ENCODE measurements around the gene GNAL.

Gene GNAL

GRCh38 chr18:11750171-11750570 is 61.1 kb downstream of the GNAL start:
- Histone ChIP-seq H3K9me3 (ENCODE audit: control insufficient read depth, insufficient read depth, low read length) (no peaks in the 10 kb centered on the region), H3F3A (ENCODE audit: control insufficient read depth, insufficient read depth) (no peaks in the 10 kb centered on the region), H3K4me3 (ENCODE audit: low read length) (no peak overlapping the region), H3K4me2 (ENCODE audit: low read length) (no peak overlapping the region), H3K27me3 (ENCODE audit: control insufficient read depth, low read length) (no peaks in the 10 kb centered on the region), H4K20me1 (ENCODE audit: control insufficient read depth, insufficient read depth, low read depth, low read length) (no peaks in the 10 kb centered on the region), H3K79me2 (ENCODE audit: control insufficient read depth, low read length) (peaks cover 9% of the 10 kb centered on the region; the same call in 1 of the 2 replicates), H3K36me3 (ENCODE audit: control insufficient read depth, low read length) (0 out of 2 replicates have a peak, but pooled peaks cover 4% of the 10 kb centered on the region), H3K9me2 (replicated peaks; ENCODE audit: control insufficient read depth, low read length) (no peaks in the 10 kb centered on the region), H3K27ac (ENCODE audit: low read depth, low read length) (no peak overlapping the region), H3K4me1 (ENCODE audit: control insufficient read depth, low read length) (peaks cover 29% of the 10 kb centered on the region)
- TF ChIP-seq EZH2phosphoT487 (IDR thresholded peaks at IDR 0.05; ENCODE audit: borderline replicate concordance, low read length), result no peak
- TF ChIP-seq, protein P1, sequence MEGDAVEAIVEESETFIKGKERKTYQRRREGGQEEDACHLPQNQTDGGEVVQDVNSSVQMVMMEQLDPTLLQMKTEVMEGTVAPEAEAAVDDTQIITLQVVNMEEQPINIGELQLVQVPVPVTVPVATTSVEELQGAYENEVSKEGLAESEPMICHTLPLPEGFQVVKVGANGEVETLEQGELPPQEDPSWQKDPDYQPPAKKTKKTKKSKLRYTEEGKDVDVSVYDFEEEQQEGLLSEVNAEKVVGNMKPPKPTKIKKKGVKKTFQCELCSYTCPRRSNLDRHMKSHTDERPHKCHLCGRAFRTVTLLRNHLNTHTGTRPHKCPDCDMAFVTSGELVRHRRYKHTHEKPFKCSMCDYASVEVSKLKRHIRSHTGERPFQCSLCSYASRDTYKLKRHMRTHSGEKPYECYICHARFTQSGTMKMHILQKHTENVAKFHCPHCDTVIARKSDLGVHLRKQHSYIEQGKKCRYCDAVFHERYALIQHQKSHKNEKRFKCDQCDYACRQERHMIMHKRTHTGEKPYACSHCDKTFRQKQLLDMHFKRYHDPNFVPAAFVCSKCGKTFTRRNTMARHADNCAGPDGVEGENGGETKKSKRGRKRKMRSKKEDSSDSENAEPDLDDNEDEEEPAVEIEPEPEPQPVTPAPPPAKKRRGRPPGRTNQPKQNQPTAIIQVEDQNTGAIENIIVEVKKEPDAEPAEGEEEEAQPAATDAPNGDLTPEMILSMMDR (IDR thresholded peaks at IDR 0.05; ENCODE audit: low read depth, low read length, poor library complexity, severe bottlenecking), result no peak

- H4K20me1 ChIP-seq (ENCODE audit: control insufficient read depth, insufficient read depth, low read depth, low read length), result no peaks in the 10 kb centered on the region
- no peaks in the 10 kb centered on the region for H3F3A ChIP-seq (ENCODE audit: control insufficient read depth, insufficient read depth)
- 0 out of 2 replicates have a peak, but pooled peaks cover 4% of the 10 kb centered on the region for H3K36me3 ChIP-seq (ENCODE audit: control insufficient read depth, low read length)
- no peak overlapping the region for H3K4me2 ChIP-seq (ENCODE audit: low read length)
- H3K9me3 ChIP-seq (ENCODE audit: control insufficient read depth, insufficient read depth, low read length), result no peaks in the 10 kb centered on the region
- no peak overlapping the region for H3K27ac ChIP-seq (ENCODE audit: low read depth, low read length)
- TF ChIP-seq, protein P1 (IDR thresholded peaks at IDR 0.05; ENCODE audit: low read depth, low read length, poor library complexity, severe bottlenecking), result no peak
- no peak for TF ChIP-seq EZH2phosphoT487 (IDR thresholded peaks at IDR 0.05; ENCODE audit: borderline replicate concordance, low read length)
- H3K4me1 ChIP-seq (ENCODE audit: control insufficient read depth, low read length), result peaks cover 23% of the 10 kb centered on the region
- H3K27me3 ChIP-seq (ENCODE audit: control insufficient read depth, low read length), result no peaks in the 10 kb centered on the region
- H3K4me3 ChIP-seq (ENCODE audit: low read length), result no peak overlapping the region
- no peaks in the 10 kb centered on the region for H3K9me2 ChIP-seq (replicated peaks; ENCODE audit: control insufficient read depth, low read length)
- peaks cover 6% of the 10 kb centered on the region; the same call in 1 of the 2 replicates for H3K79me2 ChIP-seq (ENCODE audit: control insufficient read depth, low read length)
Observed at GRCh38 chr18:11750581-11751310, 61.7 kb downstream of the GNAL start.

GRCh38 chr18:11751341-11752115 is 62.5 kb downstream of the GNAL start:
- peaks cover 3% of the 10 kb centered on the region; the same call in 1 of the 2 replicates for H3K79me2 ChIP-seq (ENCODE audit: control insufficient read depth, low read length)
- H3K4me3 ChIP-seq (ENCODE audit: low read length), result no peak overlapping the region
- H3K4me1 ChIP-seq (ENCODE audit: control insufficient read depth, low read length), result peaks cover 16% of the 10 kb centered on the region
- H3K27ac ChIP-seq (ENCODE audit: low read depth, low read length), result no peak overlapping the region
- no peaks in the 10 kb centered on the region for H3K27me3 ChIP-seq (ENCODE audit: control insufficient read depth, low read length)
- no peaks in the 10 kb centered on the region for H3K9me3 ChIP-seq (ENCODE audit: control insufficient read depth, insufficient read depth, low read length)
- TF ChIP-seq, protein P1 (IDR thresholded peaks at IDR 0.05; ENCODE audit: low read depth, low read length, poor library complexity, severe bottlenecking), result no peak
- TF ChIP-seq EZH2phosphoT487 (IDR thresholded peaks at IDR 0.05; ENCODE audit: borderline replicate concordance, low read length), result no peak
- H3K9me2 ChIP-seq (replicated peaks; ENCODE audit: control insufficient read depth, low read length), result no peaks in the 10 kb centered on the region
- no peak overlapping the region for H3K4me2 ChIP-seq (ENCODE audit: low read length)
- no peaks in the 10 kb centered on the region for H4K20me1 ChIP-seq (ENCODE audit: control insufficient read depth, insufficient read depth, low read depth, low read length)
- H3F3A ChIP-seq (ENCODE audit: control insufficient read depth, insufficient read depth), result no peaks in the 10 kb centered on the region
- 0 out of 2 replicates have a peak, but pooled peaks cover 4% of the 10 kb centered on the region for H3K36me3 ChIP-seq (ENCODE audit: control insufficient read depth, low read length)

Measured in DOHH2 (cell line).